Mesenchymal stem cell (in vitro differentiated cells and primary cell): ENCODE results near the gene CPNE7.
"Not testable (repeated sequence)": the region's sequence is repeated elsewhere in the genome, so short reads cannot be mapped to it uniquely, and the experiment has no call there.

Experiments
- DNase-seq: peaks from one replicate; pipeline ENCODE4 v3.0.0-alpha.2; 2013
- H2AFZ ChIP-seq: one replicate; pipeline ENCODE4 v1.6.1; 2013; ENCODE audit warnings: low read depth, mild to moderate bottlenecking, control low read depth, inconsistent platforms, low read length, moderate library complexity
- H2AK5ac ChIP-seq: 2 replicates; pipeline ENCODE4 v1.6.1; 2013; ENCODE audit warnings: low read length, moderate library complexity, mild to moderate bottlenecking, inconsistent platforms; ENCODE audit not compliant: severe bottlenecking
- H2BK120ac ChIP-seq: one replicate; pipeline ENCODE4 v1.6.1; 2013; ENCODE audit warnings: low read depth, mild to moderate bottlenecking, inconsistent platforms, low read length, moderate library complexity
- H2BK12ac ChIP-seq, 2 experiments: one replicate each; pipeline ENCODE4 v1.6.1; 2013; ENCODE audit warnings: inconsistent platforms in 2 of 2, low read length in 2 of 2, mild to moderate bottlenecking in 2 of 2, moderate library complexity in 2 of 2, control low read depth in 1 of 2
- H2BK15ac ChIP-seq: one replicate; pipeline ENCODE4 v1.6.1; 2013; ENCODE audit warnings: mild to moderate bottlenecking, low read depth, inconsistent platforms; ENCODE audit not compliant: poor library complexity, severe bottlenecking
- H2BK5ac ChIP-seq: 2 replicates; pipeline ENCODE4 v1.6.1; 2013; ENCODE audit warnings: low read depth, mild to moderate bottlenecking, low read length, control low read depth, inconsistent platforms; ENCODE audit not compliant: poor library complexity, severe bottlenecking
- H3K14ac ChIP-seq, 2 experiments: one replicate each; pipeline ENCODE4 v1.6.1; 2013; ENCODE audit warnings: inconsistent platforms in 2 of 2, low read length in 2 of 2, control low read depth in 1 of 2, mild to moderate bottlenecking in 1 of 2, moderate library complexity in 1 of 2
- H3K18ac ChIP-seq, 2 experiments: one replicate each; pipeline ENCODE4 v1.6.1; 2013; ENCODE audit warnings: inconsistent platforms in 2 of 2, low read length in 2 of 2, control low read depth in 1 of 2, low read depth in 1 of 2, mild to moderate bottlenecking in 1 of 2
- H3K23ac ChIP-seq, 2 experiments: one replicate each; pipeline ENCODE4 v1.6.1; 2013; ENCODE audit warnings: inconsistent platforms in 2 of 2, low read length in 2 of 2, mild to moderate bottlenecking in 2 of 2, moderate library complexity in 2 of 2, control low read depth in 1 of 2
- H3K27ac ChIP-seq: 2 replicates; pipeline ENCODE4 v1.5.1; 2013; ENCODE audit warnings: mild to moderate bottlenecking, moderate library complexity, low read length, control low read depth, inconsistent platforms; ENCODE audit not compliant: poor library complexity, severe bottlenecking
- H3K27me3 ChIP-seq, 2 experiments: 2 replicates each; pipeline versions ENCODE4 v1.6.1 to v1.7.0; 2013; ENCODE audit warnings: low read length in 2 of 2, mild to moderate bottlenecking in 2 of 2, moderate library complexity in 2 of 2, control low read depth in 1 of 2, inconsistent platforms in 1 of 2; ENCODE audit not compliant: control insufficient read depth in 1 of 2, insufficient read depth in 1 of 2
- H3K36me3 ChIP-seq, 2 experiments: 2 replicates each; pipeline versions ENCODE4 v1.6.1 to v1.7.0; 2013; ENCODE audit warnings: low read length in 2 of 2, control low read depth in 1 of 2, inconsistent platforms in 1 of 2, low read depth in 1 of 2, mild to moderate bottlenecking in 1 of 2; ENCODE audit not compliant: insufficient read depth in 2 of 2, control insufficient read depth in 1 of 2
- H3K4ac ChIP-seq, 2 experiments: one replicate each; pipeline ENCODE4 v1.6.1; 2013; ENCODE audit warnings: inconsistent platforms in 2 of 2, low read length in 2 of 2, mild to moderate bottlenecking in 2 of 2, moderate library complexity in 2 of 2, control low read depth in 1 of 2, low read depth in 1 of 2
- H3K4me1 ChIP-seq: 2 replicates; pipeline ENCODE4 v1.6.1; 2013; ENCODE audit warnings: low read depth, low read length, control low read depth; ENCODE audit not compliant: control insufficient read depth, insufficient read depth
- H3K4me2 ChIP-seq: 2 replicates; pipeline ENCODE4 v1.6.1; 2013; ENCODE audit warnings: low read length, mild to moderate bottlenecking, inconsistent platforms; ENCODE audit not compliant: poor library complexity, severe bottlenecking
- H3K4me3 ChIP-seq, 2 experiments: 2 replicates each; pipeline versions ENCODE4 v1.5.1 to v1.7.0; 2013; ENCODE audit warnings: low read length in 2 of 2, mild to moderate bottlenecking in 2 of 2, control low read depth in 1 of 2, low read depth in 1 of 2; ENCODE audit not compliant: insufficient read depth in 1 of 2
- H3K79me1 ChIP-seq: replicated peaks from 2 replicates; pipeline ENCODE4 v1.6.1; 2013; ENCODE audit warnings: mild to moderate bottlenecking, control low read depth, low read length, inconsistent platforms; ENCODE audit not compliant: poor library complexity, severe bottlenecking
- H3K9ac ChIP-seq: 2 replicates; pipeline ENCODE4 v1.7.0; 2013; ENCODE audit warnings: mild to moderate bottlenecking, low read length, moderate library complexity
- H3K9me3 ChIP-seq: 2 replicates; pipeline ENCODE4 v1.7.0; 2013; ENCODE audit warnings: mild to moderate bottlenecking, low read length; ENCODE audit not compliant: control insufficient read depth
- H4K8ac ChIP-seq: one replicate; pipeline ENCODE4 v1.6.1; 2013; ENCODE audit warnings: inconsistent platforms, mild to moderate bottlenecking, low read length, moderate library complexity
- H4K91ac ChIP-seq: one replicate; pipeline ENCODE4 v1.6.1; 2013; ENCODE audit warnings: mild to moderate bottlenecking, low read length, inconsistent platforms
- WGBS: methylation state at CpG from one replicate; pipeline ENCODE4 v1.1.7; 2013; ENCODE audit warnings: mixed read lengths; 5-methylcytosine and 5-hydroxymethylcytosine counted together

CPNE7 gene

DNA sequence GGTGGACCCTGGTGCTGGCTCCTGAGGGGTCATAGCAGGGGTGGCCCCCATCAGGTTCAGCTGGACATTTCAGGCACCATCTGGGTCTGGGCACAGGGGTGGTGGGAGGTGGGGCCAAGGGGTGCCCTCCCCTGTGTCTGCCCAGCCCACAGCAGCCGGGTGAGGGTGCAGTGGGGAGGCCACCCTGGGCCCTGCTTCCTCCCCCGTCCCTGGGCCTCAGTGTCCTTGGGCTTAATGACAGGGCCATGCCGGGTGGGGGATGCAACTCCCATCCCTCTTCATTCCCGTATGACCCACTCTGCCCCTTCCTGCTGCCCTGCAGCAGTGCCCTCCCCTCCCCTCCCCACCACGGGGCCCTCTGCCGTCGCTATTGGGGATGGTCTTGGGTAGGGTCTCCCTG, 10.7 kb downstream of the CPNE7 start:
- Histone ChIP-seq H2AFZ (no peak overlapping the region), H4K91ac (peak overlapping the region; percentile 9), H4K8ac (no peak overlapping the region), H2BK12ac (no peak overlapping the region), H3K9ac (no peak overlapping the region), H3K4me1 (peaks cover 31% of the 10 kb centered on the region), H3K23ac (no peak overlapping the region), H2BK5ac (no peak overlapping the region), H3K4me3 (no peak overlapping the region), H3K4ac (no peak overlapping the region), H2BK15ac (no peak overlapping the region), H3K27ac (no peak overlapping the region), H2AK5ac (no peak overlapping the region), H3K4me2 (no peak overlapping the region), H3K18ac (no peak overlapping the region), H3K14ac (no peak overlapping the region), H3K27me3 (no peaks in the 10 kb centered on the region), H2BK120ac (no peak overlapping the region), H3K79me1 (peaks cover 2% of the 10 kb centered on the region), H3K36me3 (peaks cover 0 to 13% of the 10 kb centered on the region in 2 experiments), H3K9me3 (no peaks in the 10 kb centered on the region)
- DNase-seq, result no peak
- 95% methylated on average over 4 of the region's 7 CpGs for WGBS

DNA sequence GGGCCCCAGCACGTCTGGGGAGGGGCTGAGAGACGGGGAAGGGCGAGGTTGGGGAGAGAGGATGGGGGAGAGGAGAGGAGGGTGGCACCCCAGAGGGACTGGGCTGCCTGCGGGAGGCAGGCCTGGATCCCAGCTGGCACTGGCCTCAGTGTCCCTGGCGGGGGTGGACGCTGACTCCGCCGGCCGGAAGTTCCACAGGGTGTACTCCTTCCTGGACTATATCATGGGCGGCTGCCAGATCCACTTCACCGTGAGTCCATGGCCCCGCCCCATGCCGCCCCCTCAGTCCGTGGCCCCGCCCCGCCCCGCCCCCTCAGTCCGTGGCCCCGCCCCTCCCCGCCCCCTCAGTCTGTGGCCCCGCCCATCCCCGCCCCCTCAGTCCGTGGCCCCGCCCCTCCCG, 11.3 kb downstream of the CPNE7 start:
- H2AK5ac ChIP-seq, result peak overlapping the region; percentile 55
- H2AFZ ChIP-seq, result no peak overlapping the region
- no peak for DNase-seq
- WGBS, result 98% methylated on average over 4 of the region's 25 CpGs
- no peak overlapping the region for H3K18ac ChIP-seq
- peak overlapping the region in 1 of 2 experiments; percentile 72 for H2BK12ac ChIP-seq
- no peak overlapping the region for H3K4me2 ChIP-seq
- H2BK15ac ChIP-seq, result peak overlapping the region; percentile 58
- no peaks in the 10 kb centered on the region for H3K9me3 ChIP-seq
- H3K14ac ChIP-seq, result no peak overlapping the region
- peaks cover 0 to 15% of the 10 kb centered on the region in 2 experiments for H3K36me3 ChIP-seq
- H3K79me1 ChIP-seq, result peaks cover 2% of the 10 kb centered on the region
- H3K4me1 ChIP-seq, result peaks cover 26% of the 10 kb centered on the region
- no peak overlapping the region for H3K9ac ChIP-seq
- H3K27me3 ChIP-seq, result no peaks in the 10 kb centered on the region
- H3K27ac ChIP-seq, result no peak overlapping the region
- H3K4ac ChIP-seq, result peak overlapping the region in 1 of 2 experiments; percentile 79
- H3K23ac ChIP-seq, result no peak overlapping the region
- no peak overlapping the region for H3K4me3 ChIP-seq
- H4K8ac ChIP-seq, result peak overlapping the region; percentile 28
- H2BK5ac ChIP-seq, result no peak overlapping the region
- peak overlapping the region; percentile 34 for H4K91ac ChIP-seq
- H2BK120ac ChIP-seq, result no peak overlapping the region

DNA sequence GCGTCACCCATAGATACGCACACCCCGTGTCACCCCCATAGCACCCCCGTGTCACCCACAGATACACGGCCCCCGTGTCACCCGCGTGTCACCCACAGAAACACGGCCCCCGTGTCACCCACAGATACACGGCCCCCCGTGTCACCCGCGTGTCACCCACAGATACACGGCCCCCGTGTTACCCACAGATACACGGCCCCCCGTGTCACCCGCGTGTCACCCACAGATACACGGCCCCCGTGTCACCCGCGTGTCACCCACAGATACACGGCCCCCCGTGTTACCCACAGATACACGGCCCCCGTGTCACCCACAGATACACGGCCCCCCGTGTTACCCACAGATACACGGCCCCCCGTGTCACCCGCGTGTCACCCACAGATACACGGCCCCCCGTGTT, 12.1 kb downstream of the CPNE7 start:
- not testable (repeated sequence) for H3K14ac ChIP-seq, H3K4ac ChIP-seq

DNA sequence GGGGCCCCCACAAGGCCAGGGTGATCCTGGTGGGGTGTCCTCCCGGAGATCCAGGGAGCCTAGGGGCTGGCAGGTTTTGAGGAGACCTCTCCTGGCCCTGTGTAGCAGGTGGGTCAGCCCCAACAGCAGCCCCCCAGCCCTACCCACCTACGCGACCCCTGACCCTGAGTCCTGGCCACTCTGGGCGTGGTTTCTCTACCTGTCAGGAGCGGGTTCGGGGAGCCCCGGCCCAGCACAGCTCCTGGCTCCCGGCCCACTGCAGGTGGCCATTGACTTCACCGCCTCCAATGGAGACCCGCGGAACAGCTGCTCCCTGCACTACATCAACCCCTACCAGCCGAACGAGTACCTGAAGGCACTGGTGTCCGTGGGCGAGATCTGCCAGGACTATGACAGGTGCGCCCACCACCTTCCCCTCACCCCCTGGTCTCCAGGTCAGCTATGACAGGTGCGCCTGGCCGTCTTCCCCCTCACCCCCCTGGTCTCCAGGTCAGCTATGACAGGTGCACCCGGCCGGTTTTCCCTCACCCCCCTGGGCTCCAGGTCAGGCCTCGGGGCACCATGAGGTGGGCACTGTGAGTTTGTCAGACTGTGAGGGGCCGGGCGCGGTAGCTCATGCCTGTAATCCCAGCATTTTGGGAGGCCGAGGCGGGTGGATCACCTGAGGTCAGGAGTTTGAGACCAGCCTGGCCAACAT, 13.0 kb downstream of the CPNE7 start:
- H3K27ac ChIP-seq, result no peak overlapping the region
- no peaks in the 10 kb centered on the region for H3K79me1 ChIP-seq
- H2BK120ac ChIP-seq, result no peak overlapping the region
- no peak overlapping the region for H4K91ac ChIP-seq
- no peak overlapping the region for H2AFZ ChIP-seq
- H3K9ac ChIP-seq, result no peak overlapping the region
- H3K36me3 ChIP-seq, result peaks cover 0 to 10% of the 10 kb centered on the region in 2 experiments
- no peak for DNase-seq
- H3K18ac ChIP-seq, result no peak overlapping the region
- peaks cover 12% of the 10 kb centered on the region for H3K4me1 ChIP-seq
- no peaks in the 10 kb centered on the region for H3K27me3 ChIP-seq
- no peak overlapping the region for H3K4ac ChIP-seq
- no peak overlapping the region for H4K8ac ChIP-seq
- H3K4me2 ChIP-seq, result no peak overlapping the region
- H3K23ac ChIP-seq, result no peak overlapping the region
- peak overlapping the region; percentile 26 for H2BK15ac ChIP-seq
- no peak overlapping the region for H3K14ac ChIP-seq
- no peaks in the 10 kb centered on the region for H3K9me3 ChIP-seq
- H2AK5ac ChIP-seq, result no peak overlapping the region
- H2BK5ac ChIP-seq, result no peak overlapping the region
- no peak overlapping the region for H3K4me3 ChIP-seq
- no peak overlapping the region for H2BK12ac ChIP-seq
- WGBS, result 97% methylated on average over 26 of the region's 26 CpGs

More for the DNA sequence above, 12.1 kb downstream of the CPNE7 start:
- H2BK5ac ChIP-seq, H3K79me1 ChIP-seq, H3K9ac ChIP-seq, H3K4me2 ChIP-seq, H4K91ac ChIP-seq, H4K8ac ChIP-seq, H3K23ac ChIP-seq, DNase-seq, H2BK15ac ChIP-seq, H2AK5ac ChIP-seq, H3K18ac ChIP-seq, H2BK12ac ChIP-seq, H2BK120ac ChIP-seq, H2AFZ ChIP-seq, H3K27me3 ChIP-seq, H3K9me3 ChIP-seq, H3K27ac ChIP-seq, H3K4me3 ChIP-seq: not testable (repeated sequence)
- Histone ChIP-seq H3K36me3 (peaks cover 0 to 14% of the 10 kb centered on the region in 2 experiments), H3K4me1 (peaks cover 18% of the 10 kb centered on the region)
- 95% methylated on average over 18 of the region's 36 CpGs for WGBS
